GM20431 (cell line): ENCODE results near the gene GNG12.
"Not testable (repeated sequence)": the region's sequence is repeated elsewhere in the genome, so short reads cannot be mapped to it uniquely, and the experiment has no call there.

Experiments
- in situ Hi-C: fragments of 300-500 bp; cut with MseI, MboI; formaldehyde crosslinking; loops from one replicate; pipeline ENCODE4 v1.15.0; 2020; ENCODE audit warnings: low sequenced_read_pairs; ENCODE audit not compliant: unreplicated experiment

Gene GNG12

DNA sequence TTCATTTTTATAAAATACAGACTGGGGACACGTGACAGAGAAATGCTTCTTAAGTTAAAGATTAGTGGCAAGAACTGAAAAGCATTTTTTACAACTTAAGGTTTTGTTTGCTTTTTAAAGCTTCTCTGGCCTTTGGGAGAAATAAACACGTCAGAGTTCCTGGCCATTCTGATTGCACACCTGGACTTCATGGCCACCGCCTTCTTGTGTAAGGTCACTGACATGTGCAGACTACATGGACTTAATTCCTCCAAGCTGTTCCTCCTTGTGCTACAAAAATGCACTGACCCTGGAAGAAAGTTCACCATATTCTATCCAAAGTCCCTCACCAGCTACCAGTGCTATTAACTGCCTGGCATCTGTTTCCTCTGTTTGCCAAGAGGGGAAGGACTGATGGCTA, 92.1 kb downstream of the GNG12 start:
- in situ Hi-C loops: no loop called here

DNA sequence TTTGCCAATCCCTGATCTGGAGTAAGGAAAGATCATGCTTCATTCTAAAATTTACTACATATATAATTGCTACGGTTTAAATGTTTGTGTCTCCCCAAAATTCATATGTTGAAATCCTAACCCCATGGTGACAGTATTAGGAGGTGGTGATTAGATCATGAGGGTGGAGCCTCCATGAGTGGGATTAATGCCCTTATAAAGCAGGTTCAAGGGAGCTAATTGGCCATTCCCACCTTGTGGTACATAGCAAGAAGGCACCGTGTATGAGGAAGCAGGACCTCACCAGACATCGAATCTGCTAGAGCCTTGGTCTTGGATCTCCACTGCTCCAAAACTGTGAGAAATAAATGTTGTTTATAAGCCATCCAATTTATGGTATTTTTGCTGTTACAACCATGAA, 92.7 kb downstream of the GNG12 start:
- in situ Hi-C loops: no loop called here

DNA sequence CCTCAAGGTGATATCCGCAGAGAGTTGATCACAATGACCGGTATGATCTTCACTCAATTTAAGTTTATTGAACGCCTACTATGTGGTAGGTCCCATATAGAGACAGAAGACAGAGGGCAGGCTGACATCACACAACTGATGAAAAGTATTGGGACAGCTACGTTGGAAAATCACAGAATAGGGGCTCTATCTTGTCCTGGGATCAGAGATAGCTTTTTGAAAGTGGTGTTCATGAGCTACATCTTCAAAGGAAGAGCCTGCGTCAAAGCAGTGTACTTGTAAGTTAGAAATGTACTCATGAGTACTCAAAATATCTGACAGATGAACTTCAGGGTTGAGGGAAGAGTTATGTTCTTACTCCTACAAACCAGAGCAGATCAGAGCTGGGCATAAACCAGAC, 93.9 kb downstream of the GNG12 start:
- in situ Hi-C loops: no loop called here

DNA sequence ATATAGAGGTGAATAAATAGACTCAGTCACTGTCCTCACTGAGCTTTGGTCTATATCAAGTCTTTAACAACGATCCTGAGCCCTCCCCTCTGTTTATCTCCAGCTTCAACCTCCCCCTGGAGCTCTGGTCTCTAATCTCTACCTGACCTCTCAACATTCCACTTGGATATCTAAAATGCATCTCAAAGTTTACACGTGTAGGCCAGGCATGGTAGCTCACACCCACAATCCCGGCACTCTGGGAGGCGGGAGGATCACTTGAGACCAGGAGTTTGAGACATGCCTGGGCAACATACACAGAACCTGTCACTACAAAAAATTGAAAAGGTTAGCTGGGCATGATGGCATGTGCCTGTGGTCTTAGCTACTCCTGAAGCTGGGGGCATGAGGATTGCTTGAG, 94.9 kb downstream of the GNG12 start:
- in situ Hi-C loops: no loop called here

DNA sequence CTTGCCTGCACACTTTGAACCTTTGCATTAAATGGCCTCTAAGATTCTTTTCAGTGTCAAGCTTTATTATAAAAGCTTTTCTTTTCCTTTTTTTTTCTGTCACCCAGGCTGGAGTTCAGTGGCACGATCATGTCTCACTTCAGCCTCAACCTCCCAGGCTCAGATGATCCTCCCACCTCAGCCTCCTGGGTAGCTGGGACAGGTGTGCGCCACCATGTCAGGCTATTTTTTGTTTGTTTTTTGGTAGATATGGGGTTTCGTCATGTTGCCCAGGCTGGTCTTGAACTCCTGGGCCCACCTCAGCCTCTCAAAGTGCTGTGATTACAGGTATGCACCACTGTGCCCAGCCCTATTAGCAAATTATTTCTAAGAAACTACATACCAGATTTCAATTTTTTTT, 95.4 kb downstream of the GNG12 start:
- in situ Hi-C loops: no loop called here

DNA sequence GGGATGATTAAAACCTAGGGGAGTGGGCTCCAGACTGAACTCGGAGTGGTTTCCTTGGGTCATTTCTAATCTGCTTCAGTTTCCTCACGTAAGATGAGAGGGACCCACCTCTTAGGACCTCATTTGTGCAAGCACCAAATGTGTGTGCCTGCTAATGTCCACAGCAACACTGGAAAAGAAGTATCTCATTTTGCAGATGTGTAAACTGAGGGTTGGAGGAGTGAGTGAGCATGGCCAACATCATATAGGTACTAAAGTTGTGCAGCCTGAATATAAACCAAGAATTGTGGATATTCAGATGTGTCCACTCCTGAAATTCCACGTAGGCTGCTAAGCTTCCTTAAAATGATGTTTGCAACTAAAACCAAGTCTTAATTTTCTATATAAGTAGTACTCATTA, 96.5 kb downstream of the GNG12 start:
- in situ Hi-C loops: no loop called here

DNA sequence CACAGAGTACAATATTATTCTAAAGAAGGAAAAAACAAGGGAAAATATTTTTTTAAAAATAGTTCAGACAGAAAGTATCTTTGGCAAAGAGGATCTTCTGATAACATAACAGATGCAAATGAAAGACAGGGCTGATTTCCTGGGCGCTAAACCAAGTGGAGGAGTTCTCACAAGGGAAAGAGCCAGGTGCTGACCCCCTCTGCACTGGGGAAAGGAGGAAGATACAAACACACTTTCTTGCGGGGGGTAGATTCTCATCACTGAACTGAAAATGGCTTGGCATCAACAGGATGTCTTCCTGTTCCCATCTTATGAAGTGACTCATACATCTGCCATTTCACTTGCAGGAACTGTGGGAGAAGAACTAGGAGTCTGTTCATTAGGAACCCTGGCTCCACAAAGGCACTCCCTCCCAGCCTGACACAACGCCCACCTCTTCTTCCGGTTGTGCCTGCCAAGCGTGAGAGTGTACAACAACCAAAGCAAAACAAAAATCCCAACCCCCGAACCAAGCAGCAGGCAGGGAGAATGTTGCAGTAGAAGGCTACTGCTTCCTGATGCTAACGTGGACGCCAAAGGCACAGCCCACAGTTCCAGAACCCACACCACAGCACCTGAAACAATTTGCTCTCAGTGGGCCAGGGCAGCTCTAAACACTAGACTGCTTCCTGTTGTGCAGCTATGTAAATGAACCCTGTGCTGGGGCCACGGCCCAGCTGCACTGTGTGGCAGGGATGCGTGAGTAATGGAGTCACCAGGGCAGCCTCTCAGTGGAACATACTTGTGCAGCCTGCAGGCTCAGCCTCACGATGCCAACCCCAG, 97.2 kb downstream of the GNG12 start:
- in situ Hi-C loops: no loop called here

DNA sequence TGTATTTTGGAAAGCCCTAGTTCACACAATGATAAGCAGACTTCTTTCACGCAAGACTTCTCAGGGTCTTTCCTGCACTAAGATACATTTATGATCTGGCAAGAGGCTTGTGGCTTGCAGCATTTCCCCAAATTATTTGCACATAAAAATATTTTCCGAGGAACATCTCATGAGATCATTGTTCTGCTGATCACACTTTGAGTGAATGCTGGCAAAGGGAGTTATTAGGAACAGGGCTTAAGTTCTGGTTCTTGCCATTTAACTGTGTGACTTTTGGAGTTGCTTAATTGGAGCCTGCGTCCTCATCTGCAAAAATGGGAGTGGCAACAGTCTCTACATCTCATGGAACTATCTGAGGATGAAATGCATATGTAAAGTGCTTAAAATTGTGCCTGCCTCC, 98.1 kb downstream of the GNG12 start:
- in situ Hi-C loops: no loop called here

DNA sequence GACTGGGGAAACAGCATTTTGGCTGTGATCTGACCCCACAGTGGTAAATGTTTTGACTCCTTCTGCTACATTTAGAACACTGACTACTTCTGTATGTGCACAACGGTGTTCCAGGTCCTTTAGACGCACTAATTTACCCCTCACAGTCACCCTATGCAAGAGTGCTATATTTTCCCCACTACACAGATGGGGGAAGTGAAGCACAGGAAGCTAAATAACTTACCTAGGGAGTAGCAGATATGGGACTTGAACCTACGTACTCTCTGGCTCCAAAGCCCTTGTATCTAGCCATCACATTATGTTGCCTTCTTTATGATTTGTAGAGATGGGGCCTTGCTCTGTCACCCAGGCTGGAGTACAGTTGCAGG, 99.0 kb downstream of the GNG12 start:
- in situ Hi-C loops: no loop called here

DNA sequence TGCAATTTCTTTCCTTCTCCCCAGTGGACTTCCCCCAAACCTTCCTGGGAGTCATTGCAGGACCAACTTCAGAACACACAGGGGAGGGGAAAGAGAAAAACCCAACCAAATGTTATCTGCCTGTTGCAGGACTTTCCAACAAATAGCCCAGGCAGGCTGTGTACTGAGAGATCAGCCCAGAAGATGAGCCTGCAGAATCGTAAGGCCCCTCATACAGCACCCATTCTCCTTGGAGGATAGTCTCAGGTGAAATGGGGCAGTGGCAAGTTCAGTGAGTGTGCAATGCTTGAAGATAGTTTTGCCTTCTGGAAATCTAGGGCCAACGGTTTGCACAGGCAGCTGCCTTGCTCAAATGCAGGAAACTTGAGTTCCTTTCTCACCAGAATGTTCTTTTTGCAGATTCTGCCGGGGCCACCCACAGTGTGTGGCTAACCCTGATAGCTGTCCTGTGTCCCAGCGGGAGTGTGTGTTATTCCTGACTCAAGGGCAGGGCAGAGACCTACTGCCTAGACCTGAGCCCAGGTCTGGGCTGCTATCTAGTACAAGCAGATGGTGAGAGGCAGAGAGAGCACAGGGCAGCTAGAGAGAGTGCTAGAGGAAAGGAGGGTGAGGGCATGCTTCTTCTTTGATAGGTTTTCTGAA, 99.5 kb downstream of the GNG12 start:
- in situ Hi-C loops: no loop called here

DNA sequence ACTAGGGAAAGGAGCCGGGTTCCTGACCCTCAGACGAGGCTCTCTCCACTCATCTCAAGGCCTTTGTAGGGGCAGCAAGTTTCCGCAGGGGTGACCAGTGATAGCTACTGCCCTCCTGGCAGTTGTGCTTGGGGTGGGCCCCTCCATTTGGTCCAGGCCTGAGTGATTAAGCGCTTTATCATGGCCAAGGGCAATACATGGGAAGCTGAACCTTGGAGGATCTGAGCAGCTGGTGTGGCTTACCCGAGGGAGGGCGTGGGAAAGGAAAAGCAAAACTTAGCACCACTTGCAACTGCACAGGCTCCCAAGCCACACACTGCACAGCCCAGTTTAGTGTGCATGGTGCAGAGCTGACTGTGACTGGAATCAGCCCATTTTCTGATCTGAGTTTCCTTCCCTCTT, 100.5 kb downstream of the GNG12 start:
- in situ Hi-C loops: no loop called here

DNA sequence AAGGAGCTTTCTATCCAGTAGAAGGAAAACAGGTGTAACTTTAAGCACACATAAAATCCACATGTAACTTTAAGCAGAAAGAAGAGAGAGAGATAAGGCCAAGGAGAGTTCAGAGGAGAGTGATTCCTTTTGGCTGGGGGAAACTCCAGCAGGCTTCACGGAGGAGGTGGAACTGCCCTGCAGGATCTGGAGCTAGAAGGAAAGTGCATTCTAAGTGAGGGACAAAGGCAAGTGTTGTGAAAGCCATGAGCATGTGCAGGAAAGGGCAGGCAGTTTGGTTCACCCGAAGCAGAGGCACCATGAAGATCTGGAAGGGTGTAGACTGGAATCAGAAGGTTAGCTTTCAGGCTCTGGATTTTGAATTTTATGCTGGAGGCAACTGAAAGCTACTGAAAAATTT, 101.9 kb downstream of the GNG12 start:
- in situ Hi-C loops: no loop called here

DNA sequence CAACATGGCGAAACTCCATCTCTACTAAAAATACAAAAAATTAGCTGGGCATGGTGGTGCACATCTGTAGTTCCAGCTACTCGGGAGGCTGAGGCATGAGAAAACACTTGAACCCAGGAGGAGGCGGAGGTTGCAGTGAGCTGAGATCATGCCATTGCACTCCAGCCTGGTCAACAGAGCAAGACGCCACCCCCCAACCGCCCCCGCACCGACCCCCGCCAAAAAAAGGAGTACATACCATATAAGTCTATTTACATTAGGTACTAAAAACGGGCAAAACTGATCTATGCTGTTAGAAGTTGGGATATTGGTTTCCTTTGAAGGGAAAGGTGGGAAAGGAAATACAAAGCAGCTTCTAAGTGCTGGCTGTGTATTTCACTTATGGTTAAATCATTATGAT, 103.0 kb downstream of the GNG12 start:
- in situ Hi-C loops: not testable (repeated sequence)

DNA sequence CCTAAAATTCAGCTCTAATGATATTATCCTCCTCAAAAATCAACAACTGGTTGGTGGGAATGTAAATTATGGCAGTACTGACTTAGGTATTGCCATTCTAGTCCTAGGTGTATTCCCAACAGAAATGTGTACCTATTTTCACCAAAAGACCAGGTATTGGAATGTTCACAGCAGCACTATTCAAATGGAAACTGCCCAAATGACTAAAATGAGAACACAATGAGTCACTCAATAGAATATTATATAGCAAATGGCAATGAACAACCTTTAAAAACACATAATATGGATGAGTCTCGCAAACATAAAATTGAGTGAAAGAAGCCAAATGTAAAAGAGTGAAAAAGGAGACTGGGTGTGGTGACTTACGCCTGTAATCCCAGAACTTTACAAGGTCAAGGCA, 103.4 kb downstream of the GNG12 start:
- in situ Hi-C loops: no loop called here

DNA sequence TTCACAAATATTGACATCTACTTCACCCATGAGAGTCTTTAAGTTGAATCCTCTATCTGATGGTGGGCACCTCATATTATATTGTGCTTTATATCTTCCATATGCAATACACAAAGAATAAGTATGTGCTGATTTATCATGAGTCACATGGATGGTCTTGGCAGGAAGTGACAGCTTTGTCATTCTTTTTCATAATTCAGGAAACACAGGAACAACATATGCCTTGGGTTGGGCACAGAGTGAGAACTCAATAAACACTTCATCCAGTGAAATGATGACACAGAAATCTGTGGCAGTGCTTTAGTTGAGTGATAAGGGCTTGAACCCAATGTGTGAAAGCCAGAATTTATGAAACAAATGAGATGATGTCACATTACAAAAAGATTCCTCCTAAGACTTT, 107.0 kb downstream of the GNG12 start:
- in situ Hi-C loops: no loop called here

DNA sequence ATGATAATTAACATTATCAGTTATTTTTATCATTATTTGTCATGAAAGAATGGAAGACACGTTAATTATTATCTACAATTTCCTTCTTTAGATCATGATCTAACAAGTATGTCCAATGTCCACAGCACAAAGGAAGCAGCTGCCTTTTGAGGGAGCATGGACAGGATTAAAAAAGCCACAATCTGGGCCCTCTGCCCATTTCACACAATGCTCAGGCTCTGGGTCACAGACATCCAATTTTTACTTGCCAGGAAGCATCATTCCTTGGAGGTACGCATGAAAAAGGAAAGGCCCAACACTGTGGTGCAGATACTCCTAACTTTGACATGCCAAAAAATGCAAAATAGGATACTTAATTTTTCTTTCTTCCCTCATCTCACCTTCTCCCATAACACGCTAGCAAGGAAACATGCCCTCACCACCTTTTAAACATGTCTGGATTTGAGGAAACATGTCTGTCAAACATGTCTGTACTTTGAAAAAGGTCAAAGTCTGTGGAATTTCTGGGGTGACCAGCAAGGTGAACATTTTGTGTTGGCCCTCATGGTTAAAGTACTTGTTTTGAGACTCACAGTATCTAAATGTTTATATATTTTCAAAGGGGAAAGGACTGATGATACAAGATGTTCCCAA, 108.2 kb downstream of the GNG12 start:
- in situ Hi-C loops: no loop called here

DNA sequence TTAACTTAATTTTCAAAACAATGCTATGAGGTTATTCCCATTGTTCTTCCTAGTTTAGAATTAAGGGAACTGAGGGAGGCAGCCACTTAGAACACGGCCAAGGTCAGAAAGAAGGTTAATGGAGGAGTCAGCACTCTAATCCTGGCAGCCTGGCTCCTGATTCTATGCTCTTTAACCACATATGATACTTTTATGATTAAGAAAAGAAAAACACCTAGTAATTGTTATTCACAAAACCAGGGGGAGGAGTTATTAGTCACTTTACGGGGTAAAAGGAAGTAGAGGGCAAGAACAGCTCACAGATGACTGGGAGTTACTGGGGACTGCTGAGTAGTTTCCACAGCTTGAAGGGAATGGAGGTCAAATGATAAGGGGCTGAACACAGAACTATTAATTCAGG, 109.6 kb downstream of the GNG12 start:
- in situ Hi-C loops: no loop called here

DNA sequence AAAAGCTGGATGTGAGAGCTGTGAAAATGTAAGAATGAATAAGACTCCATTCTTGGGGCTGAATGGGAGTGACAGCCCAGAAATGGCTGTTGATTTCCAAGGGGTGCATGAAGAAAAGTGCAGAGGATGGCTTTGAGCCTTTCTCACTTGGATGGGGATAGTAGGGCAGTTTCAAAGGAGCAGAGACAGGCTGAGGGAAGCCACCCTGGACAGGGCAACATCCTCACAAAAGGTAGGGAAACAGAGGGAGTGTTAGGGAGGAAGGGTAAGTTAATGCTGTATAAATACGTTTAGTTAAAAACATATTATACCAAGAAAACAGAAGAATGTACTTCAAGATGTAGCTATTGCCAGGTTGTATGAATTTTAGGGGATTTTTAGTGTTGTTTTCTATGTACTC, 110.1 kb downstream of the GNG12 start:
- in situ Hi-C loops: no loop called here

DNA sequence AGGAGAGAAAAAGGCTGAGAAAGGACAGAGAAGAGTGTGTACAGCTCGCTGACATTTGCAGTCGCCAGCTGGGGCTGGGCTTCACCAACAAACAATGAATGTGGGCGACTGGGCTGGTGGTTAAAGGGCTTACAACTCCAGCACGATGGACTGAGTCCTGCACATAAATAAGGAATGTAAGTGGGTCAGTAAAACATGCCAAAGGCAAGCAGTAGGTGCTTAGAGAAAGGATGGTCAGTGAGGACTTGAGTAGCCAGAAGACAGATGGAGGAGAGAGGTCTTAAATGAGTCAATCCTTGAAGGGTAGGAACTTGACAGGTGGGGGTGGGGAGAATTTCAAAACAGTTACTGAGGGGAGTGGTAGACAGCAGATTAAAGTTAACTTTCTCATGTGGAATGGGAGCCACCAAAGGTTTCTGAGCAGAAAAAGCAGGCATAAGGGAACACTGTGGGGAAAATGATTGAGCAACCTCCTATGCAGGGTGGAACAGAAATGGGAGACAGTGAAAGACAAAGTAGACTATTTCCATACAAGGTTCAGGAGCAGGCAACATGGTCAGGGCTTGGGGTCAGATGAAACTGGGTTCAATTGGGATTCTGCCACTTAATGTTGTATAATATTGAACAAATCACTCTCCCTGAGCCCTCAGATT, 110.8 kb downstream of the GNG12 start:
- in situ Hi-C loops: no loop called here

DNA sequence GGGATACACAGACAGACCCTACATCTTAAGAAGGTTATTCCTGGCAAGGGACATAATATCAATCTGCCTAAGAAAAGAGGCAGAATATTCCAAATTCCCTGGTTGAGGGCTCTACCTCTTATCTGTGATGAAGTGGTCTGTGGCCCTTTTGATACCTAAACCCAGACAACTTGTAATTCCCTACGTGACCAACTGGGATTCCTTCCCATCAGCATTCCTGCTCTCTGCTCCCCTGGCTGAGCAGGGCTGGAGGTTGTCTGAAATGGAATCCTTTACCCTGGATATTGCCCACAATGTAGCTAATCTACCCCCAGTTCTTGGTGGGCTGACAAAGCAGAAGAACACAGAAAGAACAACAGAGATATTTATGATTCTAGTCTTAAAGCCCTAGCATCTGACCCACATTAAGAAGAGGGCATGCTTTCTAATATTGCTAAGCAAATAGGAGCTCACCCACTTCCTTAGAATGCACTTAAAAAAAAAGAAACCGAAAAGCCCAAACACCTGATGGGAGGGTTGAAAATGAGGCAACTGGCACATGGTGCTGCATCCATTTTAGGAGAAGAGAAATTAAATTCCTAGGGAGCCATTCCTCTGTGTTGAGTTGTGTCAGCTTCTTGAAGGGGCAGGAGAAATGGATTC, 111.5 kb downstream of the GNG12 start:
- in situ Hi-C loops: no loop called here

DNA sequence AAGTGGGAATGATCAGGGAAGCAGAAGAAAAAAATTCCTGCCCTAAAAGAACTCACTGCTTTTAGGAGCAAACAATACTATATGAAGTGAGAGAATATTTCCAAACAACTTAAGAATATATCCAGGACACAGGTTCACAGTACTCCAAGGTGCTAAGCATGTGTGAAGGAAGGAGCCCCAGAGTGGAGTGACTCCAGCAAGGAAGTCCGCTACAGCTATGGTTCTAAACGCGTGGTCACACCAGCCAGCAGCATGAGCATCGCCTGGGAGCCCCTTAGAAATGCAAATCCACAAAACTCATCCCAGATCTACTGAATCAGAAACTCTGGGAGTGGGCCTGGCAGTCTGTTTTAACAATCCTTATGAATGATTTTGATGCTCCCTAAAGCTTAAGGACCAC, 112.2 kb downstream of the GNG12 start:
- in situ Hi-C loops: no loop called here
